WTC11 (cell line): ENCODE measurements around the gene TADA2A. TPM values are rescaled to one million over a fixed set of nuclear protein-coding genes. Genes with fewer than 3 reads are reported as not detected.

Experiments
- ATAC-seq: fragments of 200-7000 bp; cut with Tn5 transposase; 2 replicates; pipeline ENCODE4 v1.10.0; 2021; ENCODE audit warnings: mild to moderate bottlenecking, moderate library complexity
- CTCF ChIA-PET: fragments of 300-600 bp; sonication (Branson Sonifier 250); formaldehyde crosslinking; loops from one replicate; lab custom pipeline; 2021; ENCODE audit warnings: antibody characterized with exemption; lab: Charles Lee
- POLR2A ChIA-PET: fragments of 350-600 bp; sonication (Branson Sonifier 250); formaldehyde crosslinking; loops from one replicate; lab custom pipeline; 2021; ENCODE audit warnings: antibody characterized with exemption; lab: Charles Lee
- DNase-seq: peaks from one replicate; pipeline ENCODE4 v3.0.0; 2021; ENCODE audit warnings: low spot score
- H3K27ac Mint-ChIP-seq: 2 replicates; pipeline ENCODE4 v1.8.0; 2021; ENCODE audit warnings: mixed read lengths
- H3K27me3 Mint-ChIP-seq: 2 replicates; pipeline ENCODE4 v1.8.0; 2021; ENCODE audit warnings: low read depth, mild to moderate bottlenecking, moderate library complexity, mixed read lengths
- H3K36me3 Mint-ChIP-seq: 2 replicates; pipeline ENCODE4 v1.8.0; 2021; ENCODE audit warnings: mixed read lengths
- H3K4me1 Mint-ChIP-seq: 2 replicates; pipeline ENCODE4 v1.8.0; 2022; ENCODE audit warnings: mixed read lengths
- H3K4me3 Mint-ChIP-seq: 2 replicates; pipeline ENCODE4 v1.8.0; 2021; ENCODE audit warnings: mild to moderate bottlenecking, moderate library complexity, mixed read lengths
- H3K9me3 Mint-ChIP-seq: 2 replicates; pipeline ENCODE4 v1.8.0; 2021; ENCODE audit warnings: mixed read lengths
- CREM ChIP-seq: sonication (generic); formaldehyde crosslinking; IDR thresholded peaks from 2 replicates; pipeline ENCODE4 v1.8.1; 2022; ENCODE audit warnings: mild to moderate bottlenecking, missing genetic modification reagents, moderate library complexity
- CTCF ChIP-seq: fragments of 200-600 bp; IDR thresholded peaks from 2 replicates; pipeline ENCODE4 v1.8.0; 2022; ENCODE audit warnings: antibody characterized with exemption
- E2F5 ChIP-seq: sonication (generic); formaldehyde crosslinking; IDR thresholded peaks from 2 replicates; pipeline ENCODE4 v1.8.1; 2022; ENCODE audit warnings: mild to moderate bottlenecking, moderate library complexity, missing genetic modification reagents
- ERG ChIP-seq: fragments of 250-450 bp; sonication (Bioruptor Pico); IDR thresholded peaks from 2 replicates; pipeline ENCODE4 v1.8.0; 2021; ENCODE audit warnings: mild to moderate bottlenecking
- ETV6 ChIP-seq: sonication (generic); formaldehyde crosslinking; IDR thresholded peaks from 2 replicates; pipeline ENCODE4 v1.8.1; 2022; ENCODE audit warnings: mild to moderate bottlenecking, missing genetic modification reagents
- FOXP4 ChIP-seq: sonication (generic); formaldehyde crosslinking; IDR thresholded peaks from 2 replicates; pipeline ENCODE4 v1.8.0; 2022; ENCODE audit warnings: mild to moderate bottlenecking, missing genetic modification reagents
- IRF1 ChIP-seq: sonication (generic); formaldehyde crosslinking; IDR thresholded peaks from 2 replicates; pipeline ENCODE4 v1.8.0; 2023; ENCODE audit warnings: missing genetic modification reagents
- NFYB ChIP-seq: sonication (generic); formaldehyde crosslinking; conservative IDR thresholded peaks from 2 replicates; pipeline ENCODE4 v1.8.0; 2022; ENCODE audit warnings: low read depth, missing genetic modification reagents
- NR3C1 ChIP-seq: sonication (generic); formaldehyde crosslinking; conservative IDR thresholded peaks from 2 replicates; pipeline ENCODE4 v1.8.1; 2023; ENCODE audit warnings: low read depth, mild to moderate bottlenecking, missing genetic modification reagents
- PREB ChIP-seq: sonication (generic); formaldehyde crosslinking; IDR thresholded peaks from 2 replicates; pipeline ENCODE4 v1.8.1; 2022; ENCODE audit warnings: mild to moderate bottlenecking, missing genetic modification reagents, moderate library complexity, borderline replicate concordance
- SOX15 ChIP-seq: fragments of 250-450 bp; sonication (Bioruptor Pico); IDR thresholded peaks from 2 replicates; pipeline ENCODE4 v1.9.0; 2021; ENCODE audit warnings: mild to moderate bottlenecking
- TEAD1 ChIP-seq: sonication (generic); formaldehyde crosslinking; IDR thresholded peaks from 2 replicates; pipeline ENCODE4 v1.8.0; 2022; ENCODE audit warnings: mild to moderate bottlenecking, missing genetic modification reagents
- TP53 ChIP-seq: sonication (generic); formaldehyde crosslinking; IDR thresholded peaks from 2 replicates; pipeline ENCODE4 v1.8.1; 2023; ENCODE audit warnings: mild to moderate bottlenecking, missing genetic modification reagents
- USF1 ChIP-seq: sonication (generic); formaldehyde crosslinking; IDR thresholded peaks from 2 replicates; pipeline ENCODE4 v1.8.0; 2022; ENCODE audit warnings: mild to moderate bottlenecking, missing genetic modification reagents
- ZMAT4 ChIP-seq: fragments of 250-450 bp; sonication (Bioruptor Pico); IDR thresholded peaks from 2 replicates; pipeline ENCODE4 v1.9.0; 2021; ENCODE audit warnings: mild to moderate bottlenecking
- ZNF263 ChIP-seq: sonication (generic); formaldehyde crosslinking; IDR thresholded peaks from 2 replicates; pipeline ENCODE4 v1.8.1; 2022; ENCODE audit warnings: low read depth, mild to moderate bottlenecking, moderate library complexity, missing genetic modification reagents
- ZNF671 ChIP-seq: fragments of 250-450 bp; sonication (Bioruptor Pico); IDR thresholded peaks from 2 replicates; pipeline ENCODE4 v1.8.0; 2021; ENCODE audit warnings: mild to moderate bottlenecking
- ZSCAN18 ChIP-seq: fragments of 250-450 bp; sonication (Bioruptor Pico); IDR thresholded peaks from 2 replicates; pipeline ENCODE4 v2.1.2; 2022; ENCODE audit warnings: mild to moderate bottlenecking, moderate library complexity
- total RNA-seq: library from RNA; stranded (reverse); gene quantifications from 3 replicates; pipeline ENCODE4 v1.2.3, GENCODE V29; 2021

Gene TADA2A
- total RNA-seq, 1 experiment from 2014 or later, result 16.5 TPM

GRCh38 chr17:37519251-37519985, 112.7 kb downstream of the TADA2A start (continued):
- TF ChIP-seq ZSCAN18 (CRISPR knock-in tag) (no peak), PREB (CRISPR knock-in tag) (no peak), FOXP4 (no peak)
- TF ChIP-seq, all 79 proteins: peak for 0

GRCh38 chr17:37520174-37520573, 113.5 kb downstream of the TADA2A start:
- POLR2A ChIA-PET, result no interaction called here
- Mint-ChIP-seq H3K36me3 (peaks cover 25% of the 10 kb centered on the region), H3K9me3 (no peaks in the 10 kb centered on the region)
- DNase-seq, result no peak
- ATAC-seq, result peak; percentile 57
- CTCF ChIA-PET, result interaction anchor here (0.6 to 2.0 kb wide), 3 partner anchors 161 to 355 kb away, joined by 3 to 5 read pairs (median 4); no protein-coding TSS in a partner anchor
- no peak for TF ChIP-seq ZNF671 (CRISPR knock-in tag)
- no peak for TF ChIP-seq TEAD1 (CRISPR knock-in tag)
- no peak for TF ChIP-seq NFYB
- no peak for TF ChIP-seq TP53 (CRISPR knock-in tag)
- no peak for TF ChIP-seq FOXP4
- TF ChIP-seq IRF1 (CRISPR knock-in tag), result no peak
- no peak for TF ChIP-seq ERG
- no peak for TF ChIP-seq USF1 (CRISPR knock-in tag)
- TF ChIP-seq ETV6, result no peak
- TF ChIP-seq SOX15 (CRISPR knock-in tag), result no peak
- TF ChIP-seq ZMAT4 (CRISPR knock-in tag), result no peak
- no peak for TF ChIP-seq ZNF263 (CRISPR knock-in tag)
- TF ChIP-seq CTCF, result no peak
- TF ChIP-seq NR3C1, result no peak
- no peak for TF ChIP-seq E2F5 (CRISPR knock-in tag)
- no peak for TF ChIP-seq CREM
- TF ChIP-seq, all 79 proteins: peak for 0
- Mint-ChIP-seq H3K27ac (no peak overlapping the region), H3K4me1 (no peaks in the 10 kb centered on the region), H3K27me3 (no peaks in the 10 kb centered on the region; the same call in 1 of the 2 replicates), H3K4me3 (no peak overlapping the region)
